GM18868 (cell line): ENCODE results near the gene ZNF488.

Experiments
- ATAC-seq: cut with Tn5 transposase; IDR thresholded peaks from one replicate; pipeline ENCODE4 v1.9.1; 2021; ENCODE audit warnings: mild to moderate bottlenecking, moderate library complexity; ENCODE audit not compliant: unreplicated experiment

The ZNF488 gene

DNA sequence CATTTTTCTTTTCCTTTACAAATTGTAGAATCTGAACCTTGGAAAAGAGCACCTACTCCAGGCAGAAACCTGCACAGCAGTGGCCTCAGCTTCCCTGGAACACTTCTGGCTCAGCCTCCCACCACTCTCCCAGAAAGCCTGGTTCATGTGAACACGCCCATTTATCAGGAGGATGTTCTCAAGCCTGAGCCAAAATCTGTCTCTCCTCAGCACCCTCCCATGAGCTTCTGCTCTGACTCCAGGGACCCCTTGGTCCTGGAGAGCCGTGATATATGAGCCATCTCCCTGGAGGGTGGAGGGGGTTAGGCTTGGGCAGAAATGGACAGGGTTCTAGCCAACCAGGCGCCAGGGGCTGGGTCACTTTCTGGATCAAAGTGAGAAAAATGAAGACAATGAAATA, 51.7 kb downstream of the ZNF488 start:
- ATAC-seq = no peak

DNA sequence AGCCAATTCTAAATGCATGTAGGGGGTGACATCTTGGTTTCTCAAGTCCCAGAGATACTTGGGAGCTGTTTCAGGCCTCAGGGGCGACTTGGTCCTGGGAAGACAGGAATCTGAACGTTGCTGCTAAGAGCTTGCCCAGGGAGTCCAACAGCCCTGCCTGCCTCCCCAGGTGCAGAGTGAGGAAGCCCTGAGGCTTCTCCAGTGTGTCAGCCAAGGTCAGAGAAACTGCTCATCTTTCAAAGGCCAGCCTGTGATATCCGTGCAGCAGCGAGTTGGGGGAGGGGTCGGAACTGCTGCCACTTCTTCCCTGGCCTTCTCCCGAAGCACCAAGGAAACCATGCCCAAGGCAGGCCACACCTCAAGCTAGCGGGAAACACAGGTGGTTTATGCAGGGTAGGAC, 52.1 kb downstream of the ZNF488 start:
- ATAC-seq = no peak

DNA sequence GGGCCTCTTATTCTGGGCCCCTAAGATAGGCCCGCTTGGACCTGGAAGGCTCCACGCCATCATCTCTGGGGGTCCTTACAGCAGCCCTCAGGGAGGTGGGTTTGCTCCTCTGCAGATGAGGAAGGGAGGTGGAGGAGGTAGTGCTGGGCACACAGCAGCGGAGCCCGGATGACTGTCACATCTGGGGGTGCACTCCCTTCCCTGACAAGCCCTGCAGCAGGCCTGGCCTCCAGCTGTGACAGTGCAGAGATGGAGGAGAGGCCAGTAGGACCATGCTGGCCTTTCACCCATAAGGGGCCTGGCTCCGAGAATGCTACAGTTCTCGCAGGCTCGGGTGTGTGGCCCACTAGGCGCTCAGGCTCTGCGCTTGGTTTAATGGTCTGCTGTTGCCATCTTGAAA, 52.6 kb downstream of the ZNF488 start:
- no peak for ATAC-seq

DNA sequence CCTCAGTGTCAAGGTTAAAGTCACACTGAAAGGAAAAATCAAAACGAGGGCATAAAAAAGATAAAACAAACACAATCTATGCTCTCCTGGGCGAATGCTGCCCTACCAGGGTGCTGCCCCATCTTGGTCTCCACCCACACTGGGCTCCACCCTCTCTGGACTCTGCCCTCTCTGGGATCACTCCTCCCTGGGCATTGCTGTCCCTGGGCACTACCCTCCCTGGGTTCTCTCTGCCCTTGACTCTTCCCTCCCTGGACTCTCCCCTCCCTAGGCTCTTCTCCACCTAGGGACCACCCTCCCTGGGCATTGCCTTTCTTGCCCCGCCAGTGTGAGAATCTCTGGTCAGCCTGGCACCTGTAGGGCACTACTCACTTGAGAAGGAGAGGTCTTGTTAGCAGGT, 53.3 kb downstream of the ZNF488 start:
- ATAC-seq = no peak

- ATAC-seq = no peak
These were observed 53.7 kb downstream of the ZNF488 start for GRCh38 chr10:47330366-47330765.

- no peak for ATAC-seq
These were observed 54.2 kb downstream of the ZNF488 start for GRCh38 chr10:47329855-47330254.

- no peak for ATAC-seq
These were observed 57.2 kb downstream of the ZNF488 start for GRCh38 chr10:47326927-47327330.

- ATAC-seq = no peak
These were observed 57.7 kb downstream of the ZNF488 start for GRCh38 chr10:47326306-47326926.

DNA sequence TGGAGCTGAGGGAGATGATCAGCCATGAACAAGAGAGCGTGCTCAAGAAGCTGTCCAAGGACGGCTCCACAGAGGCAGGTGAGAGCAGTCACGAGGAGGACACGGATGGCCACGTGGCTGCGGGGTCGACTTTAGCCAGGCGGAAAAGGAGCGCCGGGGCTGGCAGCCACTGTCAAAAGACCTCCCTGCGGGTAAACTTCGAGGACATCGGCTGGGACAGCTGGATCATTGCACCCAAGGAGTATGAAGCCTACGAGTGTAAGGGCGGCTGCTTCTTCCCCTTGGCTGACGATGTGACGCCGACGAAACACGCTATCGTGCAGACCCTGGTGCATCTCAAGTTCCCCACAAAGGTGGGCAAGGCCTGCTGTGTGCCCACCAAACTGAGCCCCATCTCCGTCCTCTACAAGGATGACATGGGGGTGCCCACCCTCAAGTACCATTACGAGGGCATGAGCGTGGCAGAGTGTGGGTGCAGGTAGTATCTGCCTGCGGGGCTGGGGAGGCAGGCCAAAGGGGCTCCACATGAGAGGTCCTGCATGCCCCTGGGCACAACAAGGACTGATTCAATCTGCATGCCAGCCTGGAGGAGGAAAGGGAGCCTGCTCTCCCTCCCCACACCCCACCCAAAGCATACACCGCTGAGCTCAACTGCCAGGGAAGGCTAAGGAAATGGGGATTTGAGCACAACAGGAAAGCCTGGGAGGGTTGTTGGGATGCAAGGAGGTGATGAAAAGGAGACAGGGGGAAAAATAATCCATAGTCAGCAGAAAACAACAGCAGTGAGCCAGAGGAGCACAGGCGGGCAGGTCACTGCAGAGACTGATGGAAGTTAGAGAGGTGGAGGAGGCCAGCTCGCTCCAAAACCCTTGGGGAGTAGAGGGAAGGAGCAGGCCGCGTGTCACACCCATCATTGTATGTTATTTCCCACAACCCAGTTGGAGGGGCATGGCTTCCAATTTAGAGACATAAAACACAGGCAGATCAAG, 58.5 kb downstream of the ZNF488 start:
- ATAC-seq = no peak

DNA sequence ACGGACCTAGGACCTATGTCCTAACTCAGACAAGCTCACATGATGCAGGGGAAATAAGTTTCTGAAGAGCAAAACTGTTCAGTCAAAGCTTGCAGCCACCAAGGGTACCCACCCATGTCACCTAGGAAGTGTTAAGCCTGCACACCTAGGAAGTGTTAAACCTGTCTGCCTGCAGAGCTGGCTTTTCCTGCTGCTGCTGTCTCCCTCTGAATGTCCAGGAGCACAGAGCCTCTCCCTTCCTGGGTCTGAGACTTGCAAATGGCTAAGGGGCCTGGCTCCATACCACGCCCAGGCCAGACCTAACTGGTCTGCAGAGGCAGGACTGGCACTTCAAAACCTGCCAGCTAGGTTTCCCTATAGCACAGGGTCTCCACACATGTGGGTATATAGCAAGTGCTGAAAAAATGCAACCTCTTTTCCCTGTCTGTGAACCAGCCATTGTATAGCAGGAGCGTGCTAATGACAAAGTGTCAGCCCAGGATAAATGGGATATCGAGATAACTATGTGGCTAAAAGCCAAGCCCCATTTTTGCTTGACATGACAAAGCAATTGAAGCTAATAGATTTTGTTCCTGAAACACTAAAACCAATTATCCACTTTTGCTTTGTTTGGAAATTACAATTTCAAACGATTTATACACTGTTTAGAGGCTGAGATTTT, 60.3 kb downstream of the ZNF488 start:
- ATAC-seq = no peak

DNA sequence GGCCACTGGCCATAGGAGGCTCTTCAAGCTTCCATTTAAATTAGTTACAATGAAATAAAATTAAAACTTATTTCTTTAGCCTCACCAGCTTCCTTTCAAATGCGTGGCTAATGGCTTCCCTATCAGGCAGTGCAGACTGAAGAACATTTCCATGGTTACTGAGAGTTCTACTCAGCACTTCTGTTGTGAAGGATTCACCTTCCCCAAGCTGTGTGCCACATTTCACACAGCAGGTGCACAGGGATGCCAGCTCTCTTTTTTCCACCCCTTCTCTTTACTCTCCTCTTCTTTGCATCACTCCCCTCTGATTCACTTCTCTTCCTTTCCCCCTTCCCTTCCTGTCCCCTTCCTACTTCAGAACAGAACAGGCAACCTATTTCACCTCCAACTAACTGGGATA, 61.0 kb downstream of the ZNF488 start:
- no peak for ATAC-seq

GRCh38 chr10:47322300-47323061, 61.6 kb downstream of the ZNF488 start, which contains the start of gene GDF2:
GDF2 (plus strand) TSS chr10:47322454; CDS start chr10:47322669, 215 bp downstream.
- ATAC-seq = no peak

DNA sequence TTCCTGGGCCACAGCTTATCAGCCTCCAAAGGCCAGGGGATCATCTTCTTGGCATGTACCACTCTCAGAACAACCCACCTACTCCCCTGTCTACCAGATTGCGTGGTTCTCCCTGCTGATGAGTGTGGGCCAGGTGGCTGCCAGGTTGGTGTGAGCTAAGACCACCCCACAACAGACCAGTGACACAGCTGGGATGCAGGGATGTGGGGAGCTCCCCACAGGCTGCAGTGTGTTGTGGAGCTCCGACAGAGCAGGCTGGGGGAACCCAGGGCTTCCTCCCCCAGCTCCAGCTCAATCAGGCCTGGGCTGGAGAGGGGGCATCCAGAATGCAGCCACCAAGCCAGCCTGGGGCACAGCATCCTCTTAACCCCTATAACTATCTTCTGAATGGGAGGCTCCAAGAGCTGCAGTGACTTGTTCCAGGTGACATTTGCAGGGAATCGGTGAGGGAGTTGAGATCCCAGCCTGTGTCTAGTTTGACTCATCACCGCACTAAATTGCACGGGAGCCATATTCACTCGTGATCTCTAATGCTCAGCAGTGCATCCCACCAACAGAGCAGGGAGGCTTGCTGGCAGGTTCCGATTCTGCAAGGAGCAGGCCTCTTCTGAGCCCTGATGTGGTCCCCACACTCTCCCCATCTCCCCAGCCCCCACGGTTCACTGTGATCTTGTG, 62.4 kb downstream of the ZNF488 start:
- no peak for ATAC-seq

- no peak for ATAC-seq
These were observed 63.3 kb downstream of the ZNF488 start for GRCh38 chr10:47320812-47321211.

DNA sequence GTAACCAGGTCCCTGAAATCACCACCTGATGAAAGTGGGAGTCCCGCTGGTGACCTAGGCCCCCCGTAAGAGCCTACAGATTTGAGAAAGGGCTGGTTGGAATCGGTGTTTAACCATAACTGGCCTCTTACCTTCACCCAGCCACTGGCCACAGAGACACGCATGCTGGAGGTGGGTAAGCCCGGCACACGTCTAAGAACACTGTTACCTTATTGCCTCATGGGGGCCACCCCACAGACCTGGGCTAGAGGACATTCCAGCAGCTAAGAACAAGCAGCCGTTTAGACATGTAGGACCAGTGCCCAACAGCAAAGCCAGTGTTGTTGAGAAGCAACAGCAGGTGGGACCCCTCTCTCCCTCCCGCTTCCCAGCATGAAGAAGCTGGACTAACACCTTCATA, 64.3 kb downstream of the ZNF488 start:
- no peak for ATAC-seq

- ATAC-seq = no peak
These were observed 65.4 kb downstream of the ZNF488 start for GRCh38 chr10:47318706-47319105.

GRCh38 chr10:47317251-47317650, 66.8 kb downstream of the ZNF488 start:
- no peak for ATAC-seq

DNA sequence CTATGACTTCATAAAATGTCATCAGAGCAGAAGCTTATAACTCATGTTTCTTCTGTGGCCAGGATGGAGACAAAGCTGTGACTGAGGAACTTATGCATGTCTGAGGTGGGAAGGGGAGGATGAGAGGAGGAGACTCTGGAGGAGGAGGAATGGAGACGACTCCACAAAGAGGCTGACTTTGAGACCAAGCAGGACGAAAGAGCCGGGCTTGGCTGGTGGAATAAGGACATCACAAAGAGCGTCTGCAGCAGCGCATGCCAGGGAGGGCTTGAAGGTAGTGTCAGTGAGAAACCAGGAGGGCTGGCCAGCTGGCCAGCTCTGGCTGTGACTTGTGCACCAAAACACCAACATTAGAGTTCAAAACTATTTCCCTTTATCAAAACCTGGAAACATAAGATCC, 68.0 kb downstream of the ZNF488 start:
- ATAC-seq = no peak
